T-helper 2 cell treated with Interferon-gamma antibody and Interleukin-4, amounts not matched to agents 5 μg/mL and 100 μg/mL, for 36 hours (primary cell): ENCODE measurements around the gene SYNE1.
A peak's percentile ranks its signal among the peaks of the same experiment; 100 is the strongest.

Experiments
- DNase-seq: peaks from one replicate; pipeline ENCODE4 v3.0.0; 2021; ENCODE audit warnings: low spot score
- H3K27ac Mint-ChIP-seq: one replicate; pipeline ENCODE4 v1.8.0; 2021; ENCODE audit warnings: mild to moderate bottlenecking, mixed read lengths
- H3K27me3 Mint-ChIP-seq: one replicate; pipeline ENCODE4 v1.8.0; 2021; ENCODE audit warnings: low read depth, mixed read lengths
- H3K36me3 Mint-ChIP-seq: one replicate; pipeline ENCODE4 v1.8.0; 2021; ENCODE audit warnings: low read depth, mixed read lengths
- H3K4me1 Mint-ChIP-seq: one replicate; pipeline ENCODE4 v1.8.0; 2021; ENCODE audit warnings: low read depth, mixed read lengths
- H3K4me3 Mint-ChIP-seq: one replicate; pipeline ENCODE4 v1.8.0; 2022; ENCODE audit warnings: mild to moderate bottlenecking, moderate library complexity, mixed read lengths
- H3K9me3 Mint-ChIP-seq: one replicate; pipeline ENCODE4 v1.8.0; 2021; ENCODE audit warnings: mixed read lengths

Gene SYNE1

GRCh38 chr6:152173321-152173720, 463.8 kb downstream of the SYNE1 start:
- Mint-ChIP-seq H3K27ac (no peak overlapping the region), H3K36me3 (peaks cover 59% of the 10 kb centered on the region), H3K9me3 (peaks cover 9% of the 10 kb centered on the region), H3K4me3 (no peak overlapping the region), H3K4me1 (peaks cover 30% of the 10 kb centered on the region), H3K27me3 (no peaks in the 10 kb centered on the region)
- no peak for DNase-seq

- Mint-ChIP-seq H3K4me1 (peaks cover 31% of the 10 kb centered on the region), H3K4me3 (peak overlapping the region; percentile 76), H3K36me3 (peaks cover 65% of the 10 kb centered on the region), H3K9me3 (peaks cover 9% of the 10 kb centered on the region), H3K27ac (peak overlapping the region; percentile 95), H3K27me3 (no peaks in the 10 kb centered on the region)
- DNase-seq, result peak; percentile 84
Measured at GRCh38 chr6:152170702-152171667, 466.2 kb downstream of the SYNE1 start.

DNA sequence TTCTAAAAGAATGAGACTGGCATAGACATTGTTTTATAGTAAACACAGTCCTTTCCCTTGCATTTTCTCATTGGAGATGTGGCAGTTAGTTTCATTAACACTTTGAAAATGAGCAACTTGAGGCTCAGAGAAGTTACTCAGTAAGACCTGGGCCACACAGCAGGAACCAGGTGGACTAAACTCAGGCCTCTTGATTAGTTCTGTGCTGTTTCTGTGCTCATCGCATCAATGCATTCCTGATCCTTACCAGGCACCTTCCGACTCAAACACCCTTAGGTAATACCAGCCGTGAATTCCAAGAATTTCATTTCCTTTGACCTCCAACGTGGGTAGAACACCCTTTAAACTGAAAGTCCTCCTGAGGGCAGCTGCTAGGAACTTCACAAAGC, 466.9 kb downstream of the SYNE1 start:
- Mint-ChIP-seq H3K4me1 (peaks cover 31% of the 10 kb centered on the region), H3K27me3 (no peaks in the 10 kb centered on the region), H3K36me3 (peaks cover 60% of the 10 kb centered on the region), H3K4me3 (peak overlapping the region; percentile 7), H3K27ac (peak overlapping the region; percentile 95), H3K9me3 (peaks cover 9% of the 10 kb centered on the region)
- DNase-seq, result no peak

- Mint-ChIP-seq H3K27me3 (no peaks in the 10 kb centered on the region), H3K36me3 (peaks cover 55% of the 10 kb centered on the region), H3K4me1 (peaks cover 24% of the 10 kb centered on the region), H3K9me3 (peaks cover 9% of the 10 kb centered on the region), H3K27ac (no peak overlapping the region), H3K4me3 (no peak overlapping the region)
- no peak for DNase-seq
Measured at GRCh38 chr6:152167641-152168603, 469.2 kb downstream of the SYNE1 start.

DNA sequence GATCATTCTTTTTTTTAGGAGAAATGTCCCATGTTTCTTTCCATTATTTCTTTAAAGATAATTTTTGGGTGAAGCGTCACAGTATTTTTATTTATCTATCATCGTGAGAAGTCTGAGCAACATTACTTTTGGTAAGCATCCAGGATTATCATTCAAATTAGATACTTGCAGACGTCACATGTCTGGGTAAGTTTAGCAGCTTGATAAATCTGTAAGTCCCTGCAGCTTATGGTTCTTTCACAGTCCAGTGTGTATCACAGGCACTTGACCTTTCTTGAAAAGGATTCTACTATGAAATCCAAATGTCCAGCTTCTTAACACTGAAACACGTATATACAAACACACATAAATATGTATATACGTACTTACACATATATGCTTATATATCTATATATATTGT, 470.3 kb downstream of the SYNE1 start:
- Mint-ChIP-seq H3K27me3 (no peaks in the 10 kb centered on the region), H3K4me3 (no peak overlapping the region), H3K36me3 (peaks cover 55% of the 10 kb centered on the region), H3K9me3 (peaks cover 9% of the 10 kb centered on the region), H3K27ac (no peak overlapping the region), H3K4me1 (peaks cover 20% of the 10 kb centered on the region)
- DNase-seq, result no peak

DNA sequence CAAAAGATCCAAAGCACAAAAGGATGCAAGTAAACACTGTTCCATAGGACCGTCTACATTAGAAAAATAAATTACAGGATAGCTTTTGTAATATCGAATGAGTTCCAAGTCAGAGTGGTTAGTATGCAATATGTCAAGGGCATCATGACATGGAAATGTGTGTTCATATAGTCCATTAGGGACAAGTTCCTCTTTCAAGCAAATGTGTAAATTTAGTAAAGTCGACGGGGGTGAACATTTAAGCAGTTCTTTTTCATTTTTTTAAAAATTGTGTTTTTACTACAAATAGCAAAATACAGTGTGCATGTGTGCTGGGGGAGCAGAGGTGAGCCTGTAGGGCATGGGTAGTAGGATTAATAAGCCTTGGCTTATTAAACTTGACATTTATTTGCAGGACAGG, 470.7 kb downstream of the SYNE1 start:
- Mint-ChIP-seq H3K27me3 (no peaks in the 10 kb centered on the region), H3K4me1 (peaks cover 21% of the 10 kb centered on the region), H3K27ac (no peak overlapping the region), H3K36me3 (peaks cover 57% of the 10 kb centered on the region), H3K4me3 (no peak overlapping the region), H3K9me3 (peaks cover 9% of the 10 kb centered on the region)
- no peak for DNase-seq

- DNase-seq, result no peak
- Mint-ChIP-seq H3K4me3 (no peak overlapping the region), H3K27me3 (no peaks in the 10 kb centered on the region), H3K36me3 (peaks cover 48% of the 10 kb centered on the region), H3K4me1 (peaks cover 13% of the 10 kb centered on the region), H3K9me3 (no peaks in the 10 kb centered on the region), H3K27ac (no peak overlapping the region)
Measured at GRCh38 chr6:152164957-152165356, 472.2 kb downstream of the SYNE1 start.

GRCh38 chr6:152161501-152161900, 475.7 kb downstream of the SYNE1 start:
- no peak for DNase-seq
- peaks cover 41% of the 10 kb centered on the region for H3K36me3 Mint-ChIP-seq
- peaks cover 10% of the 10 kb centered on the region for H3K4me1 Mint-ChIP-seq
- H3K27ac Mint-ChIP-seq, result no peak overlapping the region
- H3K27me3 Mint-ChIP-seq, result no peaks in the 10 kb centered on the region
- H3K9me3 Mint-ChIP-seq, result no peaks in the 10 kb centered on the region
- H3K4me3 Mint-ChIP-seq, result no peak overlapping the region

GRCh38 chr6:152160346-152160745, 476.8 kb downstream of the SYNE1 start:
- H3K27ac Mint-ChIP-seq, result no peak overlapping the region
- peaks cover 39% of the 10 kb centered on the region for H3K36me3 Mint-ChIP-seq
- no peaks in the 10 kb centered on the region for H3K27me3 Mint-ChIP-seq
- H3K4me1 Mint-ChIP-seq, result peaks cover 10% of the 10 kb centered on the region
- no peaks in the 10 kb centered on the region for H3K9me3 Mint-ChIP-seq
- no peak for DNase-seq
- no peak overlapping the region for H3K4me3 Mint-ChIP-seq

DNA sequence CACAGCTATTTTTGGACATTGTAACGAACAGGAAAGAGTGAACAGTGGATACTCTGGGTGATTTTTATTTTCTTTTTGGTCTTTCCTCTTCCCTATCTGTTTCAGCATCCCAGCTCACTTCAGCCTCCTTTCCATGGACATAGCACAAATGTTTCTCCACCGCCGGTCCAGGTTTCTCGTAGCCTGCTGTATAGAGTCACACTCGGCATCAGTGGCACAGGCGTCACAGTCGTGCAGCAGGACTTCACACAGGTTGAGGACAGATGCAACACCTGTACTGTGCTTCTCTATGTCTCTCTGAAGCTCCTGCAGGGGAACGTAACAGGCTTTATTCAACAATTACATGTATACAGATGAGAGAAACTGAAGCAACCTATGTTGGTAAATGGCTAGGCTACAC, 481.4 kb downstream of the SYNE1 start:
- no peaks in the 10 kb centered on the region for H3K27me3 Mint-ChIP-seq
- H3K27ac Mint-ChIP-seq, result peak overlapping the region; percentile 38
- peaks cover 2% of the 10 kb centered on the region for H3K4me1 Mint-ChIP-seq
- DNase-seq, result no peak
- no peak overlapping the region for H3K4me3 Mint-ChIP-seq
- H3K36me3 Mint-ChIP-seq, result peaks cover 32% of the 10 kb centered on the region
- no peaks in the 10 kb centered on the region for H3K9me3 Mint-ChIP-seq

GRCh38 chr6:152154559-152155356, 482.4 kb downstream of the SYNE1 start:
- Mint-ChIP-seq H3K4me1 (no peaks in the 10 kb centered on the region), H3K4me3 (no peak overlapping the region), H3K27me3 (no peaks in the 10 kb centered on the region), H3K27ac (no peak overlapping the region), H3K36me3 (peaks cover 38% of the 10 kb centered on the region), H3K9me3 (no peaks in the 10 kb centered on the region)
- no peak for DNase-seq

GRCh38 chr6:152151920-152152319, 485.2 kb downstream of the SYNE1 start:
- H3K4me1 Mint-ChIP-seq, result no peaks in the 10 kb centered on the region
- H3K4me3 Mint-ChIP-seq, result no peak overlapping the region
- H3K27ac Mint-ChIP-seq, result no peak overlapping the region
- no peaks in the 10 kb centered on the region for H3K9me3 Mint-ChIP-seq
- no peaks in the 10 kb centered on the region for H3K27me3 Mint-ChIP-seq
- H3K36me3 Mint-ChIP-seq, result peaks cover 52% of the 10 kb centered on the region
- no peak for DNase-seq

GRCh38 chr6:152150196-152150595, 487.0 kb downstream of the SYNE1 start:
- H3K36me3 Mint-ChIP-seq, result peaks cover 55% of the 10 kb centered on the region
- no peak for DNase-seq
- H3K27ac Mint-ChIP-seq, result no peak overlapping the region
- H3K9me3 Mint-ChIP-seq, result no peaks in the 10 kb centered on the region
- H3K4me1 Mint-ChIP-seq, result no peaks in the 10 kb centered on the region
- no peak overlapping the region for H3K4me3 Mint-ChIP-seq
- H3K27me3 Mint-ChIP-seq, result no peaks in the 10 kb centered on the region
